Ovary (tissue), 3 donors: ENCODE results near the gene ADAM29.

Experiments used
- POLR2A ChIP-seq: fragments of 450-650 bp; IDR thresholded peaks from one replicate; pipeline ENCODE4 v1.6.1; 2017; ENCODE audit warnings: antibody characterized with exemption, mild to moderate bottlenecking, moderate library complexity
- TF ChIP-seq, protein P1 (sequence below), 3 donors: fragments of 450-650 bp in 2 of 3; fragments of 200-600 bp in 1 of 3; IDR thresholded peaks; one replicate each; pipeline versions ENCODE4 v1.5.1 to v1.8.0; 2016 to 2022; ENCODE audit warnings: antibody characterized with exemption in 3 of 3, mild to moderate bottlenecking in 1 of 3
- donor health status: DM: no; HTN: no; CAD: no.

DNA sequence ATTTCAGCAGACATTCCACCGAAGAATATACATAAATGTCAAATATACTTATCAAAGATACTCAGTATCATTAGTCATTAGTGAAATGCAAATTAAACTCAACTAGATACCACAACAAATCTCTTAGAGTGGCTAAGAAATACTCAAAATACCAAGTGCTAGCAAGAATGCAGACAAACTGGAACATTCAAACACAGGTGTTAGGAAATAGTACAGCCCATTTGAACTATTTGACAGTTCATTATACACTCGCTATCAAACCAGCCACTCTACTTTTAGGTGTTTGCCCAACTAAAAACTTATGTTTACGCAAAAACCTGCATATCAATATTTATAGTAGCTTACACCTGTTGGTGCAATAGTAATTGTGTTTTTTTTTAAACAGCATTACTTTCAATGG lies 8.8 kb downstream of the ADAM29 start:
- TF ChIP-seq POLR2A, result no peak
- TF ChIP-seq, protein P1, sequence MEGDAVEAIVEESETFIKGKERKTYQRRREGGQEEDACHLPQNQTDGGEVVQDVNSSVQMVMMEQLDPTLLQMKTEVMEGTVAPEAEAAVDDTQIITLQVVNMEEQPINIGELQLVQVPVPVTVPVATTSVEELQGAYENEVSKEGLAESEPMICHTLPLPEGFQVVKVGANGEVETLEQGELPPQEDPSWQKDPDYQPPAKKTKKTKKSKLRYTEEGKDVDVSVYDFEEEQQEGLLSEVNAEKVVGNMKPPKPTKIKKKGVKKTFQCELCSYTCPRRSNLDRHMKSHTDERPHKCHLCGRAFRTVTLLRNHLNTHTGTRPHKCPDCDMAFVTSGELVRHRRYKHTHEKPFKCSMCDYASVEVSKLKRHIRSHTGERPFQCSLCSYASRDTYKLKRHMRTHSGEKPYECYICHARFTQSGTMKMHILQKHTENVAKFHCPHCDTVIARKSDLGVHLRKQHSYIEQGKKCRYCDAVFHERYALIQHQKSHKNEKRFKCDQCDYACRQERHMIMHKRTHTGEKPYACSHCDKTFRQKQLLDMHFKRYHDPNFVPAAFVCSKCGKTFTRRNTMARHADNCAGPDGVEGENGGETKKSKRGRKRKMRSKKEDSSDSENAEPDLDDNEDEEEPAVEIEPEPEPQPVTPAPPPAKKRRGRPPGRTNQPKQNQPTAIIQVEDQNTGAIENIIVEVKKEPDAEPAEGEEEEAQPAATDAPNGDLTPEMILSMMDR (IDR thresholded peaks at IDR 0.05), result no peak
